Progenitor cell of endocrine pancreas (in vitro differentiated cells): ENCODE results near the gene PTGDR2. TPM values are rescaled to one million over a fixed set of nuclear protein-coding genes. Genes with fewer than 3 reads are reported as not detected.

Experiments
- DNase-seq: peaks from one replicate; pipeline ENCODE4 v3.0.0; 2021; ENCODE audit warnings: low spot score; ENCODE audit not compliant: unreplicated experiment
- H3K27ac Mint-ChIP-seq: 2 replicates; pipeline ENCODE4 v1.8.0; 2021; ENCODE audit warnings: mild to moderate bottlenecking, moderate library complexity, mixed read lengths
- H3K27me3 Mint-ChIP-seq: 2 replicates; pipeline ENCODE4 v1.8.0; 2021; ENCODE audit warnings: mixed read lengths
- H3K36me3 Mint-ChIP-seq: 2 replicates; pipeline ENCODE4 v1.8.0; 2022; ENCODE audit warnings: mixed read lengths; ENCODE audit not compliant: insufficient read depth
- H3K4me1 Mint-ChIP-seq: 2 replicates; pipeline ENCODE4 v1.8.0; 2021; ENCODE audit warnings: low read depth, mixed read lengths
- H3K4me3 Mint-ChIP-seq: 2 replicates; pipeline ENCODE4 v1.8.0; 2021; ENCODE audit warnings: low read depth, mild to moderate bottlenecking, moderate library complexity, mixed read lengths
- H3K9me3 Mint-ChIP-seq: 2 replicates; pipeline ENCODE4 v1.8.0; 2021; ENCODE audit warnings: low read depth, mixed read lengths
- total RNA-seq: library from RNA; stranded (reverse); gene quantifications from 2 replicates; pipeline ENCODE4 v1.2.1, GENCODE V29; 2021
- TF ChIP-seq, protein P1 (sequence below): fragments of 200-600 bp; sonication (generic); IDR thresholded peaks from one replicate; pipeline ENCODE4 v1.5.0; 2021; ENCODE audit warnings: antibody characterized with exemption, mild to moderate bottlenecking; ENCODE audit not compliant: unreplicated experiment

Gene PTGDR2
- total RNA-seq, 1 donor from 2014 or later, result 2.0 TPM

DNA sequence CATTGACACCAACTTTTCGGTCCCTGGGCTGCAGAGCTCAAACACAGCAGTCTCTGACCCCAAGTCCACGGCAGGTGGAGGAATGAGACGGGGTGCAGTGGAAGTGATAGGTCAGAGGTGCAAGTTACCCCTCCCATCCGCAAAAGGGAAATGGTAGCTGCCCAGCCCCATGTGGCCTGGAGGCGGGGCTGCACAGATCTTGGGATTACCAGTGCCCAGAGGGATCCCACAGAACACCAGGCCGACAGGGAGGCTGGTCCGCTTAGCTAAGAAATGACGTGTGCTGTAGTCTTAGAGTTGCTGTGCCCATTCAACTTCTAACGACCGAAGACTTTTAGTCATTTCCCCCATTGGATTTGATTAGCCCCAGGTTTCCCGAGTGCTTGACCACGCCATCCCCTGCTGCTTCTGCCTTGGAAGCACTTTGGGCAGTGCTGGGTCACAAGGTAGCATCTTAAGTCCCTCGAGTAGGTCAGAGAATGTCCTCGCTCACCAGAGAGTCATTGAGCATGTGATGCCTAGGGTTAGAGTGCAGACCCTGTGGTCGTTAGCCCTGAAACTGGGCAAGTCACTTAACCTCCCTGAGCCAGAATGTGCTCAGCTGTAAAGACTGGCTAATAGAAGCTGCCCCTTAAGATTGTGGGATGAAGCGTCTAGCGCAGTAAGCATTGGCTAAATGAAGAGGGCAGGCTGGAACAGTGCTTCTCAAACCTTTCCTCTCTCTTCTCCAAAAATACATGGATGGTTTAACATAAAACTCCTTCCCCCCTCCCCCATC, 4.2 kb downstream of the PTGDR2 start:
- TF ChIP-seq, protein P1, sequence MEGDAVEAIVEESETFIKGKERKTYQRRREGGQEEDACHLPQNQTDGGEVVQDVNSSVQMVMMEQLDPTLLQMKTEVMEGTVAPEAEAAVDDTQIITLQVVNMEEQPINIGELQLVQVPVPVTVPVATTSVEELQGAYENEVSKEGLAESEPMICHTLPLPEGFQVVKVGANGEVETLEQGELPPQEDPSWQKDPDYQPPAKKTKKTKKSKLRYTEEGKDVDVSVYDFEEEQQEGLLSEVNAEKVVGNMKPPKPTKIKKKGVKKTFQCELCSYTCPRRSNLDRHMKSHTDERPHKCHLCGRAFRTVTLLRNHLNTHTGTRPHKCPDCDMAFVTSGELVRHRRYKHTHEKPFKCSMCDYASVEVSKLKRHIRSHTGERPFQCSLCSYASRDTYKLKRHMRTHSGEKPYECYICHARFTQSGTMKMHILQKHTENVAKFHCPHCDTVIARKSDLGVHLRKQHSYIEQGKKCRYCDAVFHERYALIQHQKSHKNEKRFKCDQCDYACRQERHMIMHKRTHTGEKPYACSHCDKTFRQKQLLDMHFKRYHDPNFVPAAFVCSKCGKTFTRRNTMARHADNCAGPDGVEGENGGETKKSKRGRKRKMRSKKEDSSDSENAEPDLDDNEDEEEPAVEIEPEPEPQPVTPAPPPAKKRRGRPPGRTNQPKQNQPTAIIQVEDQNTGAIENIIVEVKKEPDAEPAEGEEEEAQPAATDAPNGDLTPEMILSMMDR, result no peak
- peaks cover 3% of the 10 kb centered on the region for H3K27me3 Mint-ChIP-seq
- H3K27ac Mint-ChIP-seq, result no peak overlapping the region
- DNase-seq, result no peak
- H3K4me3 Mint-ChIP-seq, result no peak overlapping the region
- peaks cover 10% of the 10 kb centered on the region for H3K4me1 Mint-ChIP-seq
- peaks cover 8% of the 10 kb centered on the region for H3K36me3 Mint-ChIP-seq
- no peaks in the 10 kb centered on the region for H3K9me3 Mint-ChIP-seq

DNA sequence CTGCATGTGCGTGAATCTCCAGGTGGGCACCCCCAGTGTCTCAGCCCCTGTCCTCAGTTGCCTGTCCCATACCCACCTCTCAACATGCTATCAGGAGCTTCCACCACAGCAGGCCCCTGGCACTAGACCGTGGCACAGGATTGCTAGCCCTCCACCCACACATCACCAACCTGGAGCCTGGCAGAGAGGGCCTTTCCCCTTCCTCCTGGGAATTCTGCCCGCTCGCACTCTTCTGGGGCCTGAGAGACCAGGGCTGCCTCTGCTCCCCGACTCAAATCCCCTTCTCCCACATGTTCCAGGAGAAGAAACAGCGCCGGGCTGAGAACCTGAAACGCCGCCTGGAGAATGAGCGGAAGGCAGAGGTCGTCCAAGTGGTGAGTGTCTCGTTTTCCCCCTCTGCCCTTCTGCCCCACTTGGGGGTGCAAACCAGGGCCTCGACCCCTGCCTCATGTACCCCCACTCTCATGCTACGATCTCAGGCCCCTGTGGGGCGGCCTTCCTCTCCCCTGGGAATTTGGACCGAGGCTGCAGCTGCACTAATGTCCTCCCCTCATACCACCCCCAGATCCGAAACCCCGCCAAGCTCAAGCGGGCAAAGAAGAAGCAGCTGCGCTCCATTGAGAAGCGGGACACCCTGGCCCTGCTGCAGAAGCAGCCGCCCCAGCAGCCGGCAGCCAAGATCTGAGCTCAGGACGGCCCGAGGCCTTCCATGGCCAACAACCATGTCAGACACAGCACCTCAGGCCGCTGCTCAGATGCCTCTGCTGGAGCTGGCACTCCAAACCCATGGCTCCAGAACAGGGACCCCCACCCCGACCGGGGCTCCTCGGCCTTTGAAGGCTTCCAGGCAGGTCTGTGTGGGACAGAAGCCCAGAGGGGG, 5.9 kb downstream of the PTGDR2 start:
- TF ChIP-seq, protein P1, result no peak
- Mint-ChIP-seq H3K36me3 (peaks cover 8% of the 10 kb centered on the region), H3K4me1 (peaks cover 5% of the 10 kb centered on the region), H3K27ac (no peak overlapping the region), H3K9me3 (no peaks in the 10 kb centered on the region), H3K27me3 (no peaks in the 10 kb centered on the region), H3K4me3 (no peak overlapping the region)
- DNase-seq, result no peak

DNA sequence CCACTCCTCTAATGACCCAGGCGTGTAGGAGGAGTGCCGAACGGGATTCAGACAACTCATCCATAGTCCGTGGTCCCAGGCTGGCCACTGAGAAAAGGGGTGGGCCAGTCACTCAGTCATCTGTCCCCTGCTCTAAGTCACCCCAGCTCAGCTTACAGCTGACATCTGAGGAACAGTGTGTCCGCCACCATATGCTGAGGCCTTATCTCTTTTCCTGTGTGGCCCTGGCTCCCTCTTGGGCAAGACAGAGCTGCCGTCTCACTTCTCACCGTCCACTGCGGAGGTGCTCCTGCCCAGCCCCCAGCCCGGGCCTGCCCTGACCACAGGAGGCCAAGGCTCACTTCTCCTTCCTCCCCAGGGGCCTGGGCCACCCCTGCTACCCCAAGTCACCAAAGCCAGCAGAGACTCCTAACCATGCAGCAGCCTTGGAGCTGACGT, 7.0 kb downstream of the PTGDR2 start:
- no peaks in the 10 kb centered on the region for H3K9me3 Mint-ChIP-seq
- H3K36me3 Mint-ChIP-seq, result peaks cover 8% of the 10 kb centered on the region
- TF ChIP-seq, protein P1, result no peak
- H3K27ac Mint-ChIP-seq, result no peak overlapping the region
- H3K4me1 Mint-ChIP-seq, result peaks cover 16% of the 10 kb centered on the region
- H3K4me3 Mint-ChIP-seq, result no peak overlapping the region
- no peaks in the 10 kb centered on the region for H3K27me3 Mint-ChIP-seq
- no peak for DNase-seq

DNA sequence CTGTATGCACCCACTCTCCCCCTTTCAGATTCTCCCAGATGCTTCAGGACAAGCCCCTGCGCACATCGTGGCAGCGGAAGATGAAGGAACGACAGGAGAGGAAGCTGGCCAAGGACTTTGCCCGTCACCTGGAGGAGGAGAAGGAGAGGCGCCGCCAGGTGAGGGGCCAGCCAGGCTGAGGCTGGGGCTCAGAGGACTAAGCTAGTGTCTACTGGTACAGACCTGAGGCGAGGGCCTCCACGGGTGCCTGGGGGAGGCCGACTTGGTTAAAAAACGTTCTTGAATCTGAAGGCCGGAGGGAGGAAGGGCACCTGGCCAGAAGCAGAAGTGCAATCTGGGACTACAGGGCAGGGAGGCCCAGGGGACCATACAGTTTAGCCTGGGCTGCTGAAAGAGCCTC, 7.9 kb downstream of the PTGDR2 start:
- Mint-ChIP-seq H3K9me3 (no peaks in the 10 kb centered on the region), H3K27me3 (no peaks in the 10 kb centered on the region), H3K27ac (no peak overlapping the region), H3K36me3 (peaks cover 8% of the 10 kb centered on the region), H3K4me1 (peaks cover 25% of the 10 kb centered on the region), H3K4me3 (no peak overlapping the region)
- TF ChIP-seq, protein P1, result no peak
- no peak for DNase-seq

DNA sequence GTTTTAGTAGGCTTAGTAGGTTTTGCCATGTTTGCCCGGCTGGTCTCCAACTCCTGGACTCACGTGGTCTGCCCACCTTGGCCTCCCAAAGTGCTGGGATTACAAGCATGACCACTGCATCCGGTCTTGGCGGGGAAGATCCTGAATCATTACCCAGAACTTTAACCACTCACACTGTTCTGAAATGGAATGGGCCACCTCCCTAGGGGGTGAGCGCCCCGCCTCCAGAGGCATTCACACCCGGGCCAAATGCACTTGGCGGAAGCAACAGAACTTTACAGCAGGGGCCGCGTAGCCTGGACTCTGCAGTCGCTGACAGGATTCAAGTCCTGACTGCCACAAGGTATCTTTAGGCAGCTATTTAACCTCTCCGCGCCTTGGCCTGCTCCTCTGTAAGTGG, 8.5 kb downstream of the PTGDR2 start:
- no peak for DNase-seq

More for the DNA sequence above, 8.5 kb downstream of the PTGDR2 start:
- TF ChIP-seq, protein P1, result no peak
- Mint-ChIP-seq H3K4me3 (no peak overlapping the region), H3K36me3 (peaks cover 8% of the 10 kb centered on the region), H3K27ac (no peak overlapping the region), H3K4me1 (peaks cover 29% of the 10 kb centered on the region), H3K9me3 (no peaks in the 10 kb centered on the region), H3K27me3 (no peaks in the 10 kb centered on the region)
